GM04504 (cell line): ENCODE data around the gene SCRN2.

Source experiments
- DNase-seq: peaks from one replicate; pipeline ENCODE4 v3.0.0-alpha.2; 2012; ENCODE audit warnings: low read depth

Gene SCRN2

DNA sequence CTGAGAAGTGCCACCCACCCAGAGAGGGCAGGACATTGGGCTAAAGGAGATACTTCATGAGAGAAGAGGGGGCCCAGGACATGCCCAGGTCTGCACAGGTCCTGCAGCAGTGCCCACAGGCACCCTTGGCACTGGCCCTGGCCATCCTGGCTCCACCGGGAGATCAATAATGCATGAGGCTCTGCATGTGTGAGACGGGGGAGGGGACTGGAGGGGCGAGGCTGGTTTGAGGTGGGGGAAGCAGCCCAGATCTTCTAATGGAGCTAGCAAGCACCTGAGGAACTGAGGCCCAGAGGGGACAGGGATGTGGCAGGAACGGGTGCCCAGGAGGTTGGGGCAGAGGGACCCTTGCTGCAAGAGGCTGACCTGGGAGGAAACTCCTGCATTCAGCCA, 20.0 kb downstream of the SCRN2 start:
- DNase-seq = no peak

DNA sequence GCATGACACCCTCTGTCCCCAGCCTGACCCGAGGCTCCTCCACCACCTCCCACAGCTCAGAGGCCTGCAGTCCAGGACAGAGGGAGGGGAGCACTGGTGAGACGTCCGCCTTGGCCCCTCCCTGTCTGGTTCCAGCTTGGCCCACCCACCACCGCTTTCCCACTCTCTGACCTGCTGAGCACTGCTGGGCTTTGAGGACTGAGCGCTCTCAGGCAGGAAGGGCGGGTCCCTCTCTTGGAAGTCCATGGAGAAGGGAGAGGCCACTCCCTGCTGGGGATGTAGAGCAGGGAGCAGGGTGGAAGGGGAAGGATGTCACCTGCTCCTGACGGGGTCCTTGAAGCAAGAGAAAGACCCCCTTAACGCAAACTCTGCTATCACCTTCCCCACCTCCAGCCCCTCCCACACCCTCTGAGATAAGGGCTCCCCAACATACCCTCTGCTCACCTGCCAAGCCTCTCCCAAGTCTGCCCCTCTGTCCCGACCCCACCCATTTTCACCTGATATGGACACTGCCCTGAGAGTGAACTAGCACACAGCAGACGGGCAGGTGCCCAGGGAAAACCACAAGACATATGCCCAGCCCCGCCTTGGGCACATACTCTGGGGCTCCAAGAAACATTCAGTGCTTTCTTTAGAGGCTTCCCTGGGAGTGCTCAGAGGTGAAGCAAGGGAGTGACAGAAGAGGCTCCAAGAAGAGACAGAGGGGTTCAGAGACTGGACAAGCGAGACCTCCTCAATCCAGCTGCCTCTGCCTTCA, 20.9 kb downstream of the SCRN2 start:
- no peak for DNase-seq

DNA sequence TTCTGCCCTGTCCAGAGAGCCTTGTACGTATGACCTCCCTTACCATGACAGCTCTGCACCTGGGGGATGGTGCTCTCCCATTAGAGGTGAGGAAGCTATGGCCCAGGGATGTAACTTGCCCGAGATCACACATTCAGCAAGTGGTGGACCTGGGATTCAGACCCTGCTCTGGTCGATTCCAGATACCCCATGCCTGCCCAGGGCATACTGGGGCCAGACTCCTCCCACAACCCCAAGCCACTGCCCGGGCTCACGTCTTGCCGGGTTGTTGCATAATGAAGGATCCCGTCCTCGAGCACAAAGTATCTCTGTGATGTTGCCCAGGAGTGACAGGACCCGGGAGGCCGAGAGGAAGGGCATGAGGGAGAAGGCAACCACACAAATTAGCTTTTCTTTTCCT, 21.6 kb downstream of the SCRN2 start:
- DNase-seq = no peak

DNA sequence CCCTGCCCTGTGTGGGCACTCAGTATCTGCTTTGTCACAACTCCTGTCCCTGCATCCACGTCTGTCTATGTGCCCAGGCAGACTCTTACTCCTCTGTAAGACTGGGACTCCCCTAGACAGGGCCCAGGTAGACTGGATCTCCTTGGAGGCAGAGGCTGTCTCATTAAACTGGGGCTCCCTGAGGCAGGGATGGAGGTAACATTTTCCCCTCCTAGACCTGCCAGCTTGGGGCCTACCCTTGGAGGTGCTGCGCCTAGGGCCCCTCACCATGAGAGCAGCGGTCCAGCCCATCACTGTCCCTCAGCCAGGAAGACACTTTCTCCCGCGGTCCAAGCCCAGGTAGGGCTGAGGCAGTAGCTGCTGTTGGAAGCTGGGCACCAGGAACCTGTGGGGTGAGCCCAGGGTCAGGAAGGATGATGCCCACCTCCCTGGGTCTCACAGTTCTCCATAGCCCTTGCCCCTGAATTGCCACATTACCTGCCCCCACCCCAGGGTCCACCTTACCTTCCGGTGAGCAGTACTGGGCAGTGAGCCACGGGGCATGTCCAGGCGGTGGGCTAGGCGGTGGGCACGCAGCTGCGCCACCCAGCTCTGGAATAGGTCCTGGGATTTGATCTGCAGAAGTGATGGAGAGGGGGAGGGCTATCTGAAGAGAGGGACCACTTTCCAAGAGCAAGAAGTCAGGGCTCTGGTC, 22.9 kb downstream of the SCRN2 start:
- DNase-seq = no peak

DNA sequence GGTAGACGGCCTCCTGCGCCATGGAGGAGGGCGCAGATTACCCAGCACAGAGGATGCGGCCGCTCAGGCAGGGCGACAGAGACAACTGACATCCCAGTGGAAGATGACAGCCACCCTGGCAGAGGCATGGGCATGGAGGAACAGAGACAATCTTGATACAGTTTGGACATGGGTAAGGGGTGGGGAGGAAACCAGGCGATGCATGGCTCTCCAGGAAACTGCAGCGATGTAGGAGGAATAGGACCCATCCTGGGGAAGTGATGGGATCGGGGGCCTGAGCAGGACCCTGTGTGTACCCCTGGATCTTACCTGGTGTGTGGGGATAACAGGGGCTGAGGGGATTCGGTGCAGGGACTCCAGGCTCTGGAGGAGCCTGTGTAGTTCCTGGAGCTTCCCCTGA, 24.1 kb downstream of the SCRN2 start:
- no peak for DNase-seq

DNA sequence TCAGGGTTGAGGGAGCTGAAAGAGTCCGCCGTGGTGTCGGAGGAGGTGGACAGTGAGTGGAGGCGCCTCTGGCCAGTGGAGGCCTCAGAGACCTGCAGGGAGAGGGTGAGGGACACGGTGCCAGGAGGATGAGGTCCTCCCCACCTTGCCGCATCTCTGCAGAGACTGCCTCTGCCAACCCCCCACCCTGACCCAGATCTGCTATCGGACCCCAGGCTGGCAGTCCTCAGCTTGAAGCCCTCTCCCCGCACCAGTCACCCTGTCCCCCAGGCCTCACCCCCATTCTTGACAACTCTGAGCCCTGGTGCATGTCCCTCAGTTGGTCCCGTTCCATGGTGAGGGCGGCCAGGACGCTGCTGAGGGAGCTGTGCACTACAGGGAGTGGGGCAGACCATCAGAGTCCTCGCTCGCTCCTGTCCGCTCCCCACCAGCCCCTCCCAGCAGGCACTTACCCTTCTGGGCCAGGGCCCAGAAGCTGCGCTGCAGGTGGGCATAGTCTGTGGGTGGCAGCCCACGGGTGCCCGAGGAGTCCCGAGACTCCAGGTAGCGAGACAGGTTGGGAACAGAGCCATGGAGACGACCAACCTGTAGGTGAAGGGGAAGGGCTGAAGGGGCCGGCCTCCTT, 24.9 kb downstream of the SCRN2 start:
- DNase-seq = no peak

DNA sequence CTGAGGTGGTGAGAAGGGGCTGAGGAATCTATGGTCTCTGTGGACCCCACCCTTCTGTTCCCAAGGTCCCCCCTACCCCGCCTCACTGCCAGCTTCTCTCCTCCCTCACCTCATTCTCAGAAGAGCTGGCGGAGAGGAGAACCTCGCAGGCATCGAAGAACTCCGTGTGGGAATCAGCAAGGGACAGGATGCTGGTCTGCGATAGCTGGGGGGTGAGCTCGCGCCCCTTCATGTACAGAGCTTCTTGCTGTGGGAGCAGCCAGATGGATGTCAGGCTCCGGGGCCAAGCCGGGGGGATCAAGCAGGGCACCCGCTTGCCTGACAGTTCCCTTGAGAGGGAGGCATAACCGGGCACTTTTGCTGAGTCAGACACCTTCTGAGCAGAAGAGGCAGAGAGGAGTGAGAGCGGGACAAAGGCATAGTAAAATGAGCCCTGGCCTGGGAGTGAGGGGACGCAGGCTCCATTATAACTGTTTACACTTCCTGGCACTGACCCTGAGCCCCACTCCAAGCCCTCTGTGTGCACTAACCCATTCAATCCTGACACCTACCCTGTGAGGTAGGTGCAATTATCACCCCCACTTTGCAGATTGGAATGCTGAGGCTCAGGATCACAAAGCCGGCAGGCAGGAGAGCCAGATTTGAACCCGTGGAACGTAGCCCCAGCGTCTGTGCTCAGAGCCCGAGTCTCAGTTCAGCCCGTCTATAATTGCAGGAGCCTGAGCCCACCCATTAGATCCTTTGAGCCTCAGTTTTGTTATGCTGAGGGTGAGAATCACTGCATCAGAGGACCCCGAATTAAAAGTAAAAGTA, 25.8 kb downstream of the SCRN2 start:
- DNase-seq = no peak

DNA sequence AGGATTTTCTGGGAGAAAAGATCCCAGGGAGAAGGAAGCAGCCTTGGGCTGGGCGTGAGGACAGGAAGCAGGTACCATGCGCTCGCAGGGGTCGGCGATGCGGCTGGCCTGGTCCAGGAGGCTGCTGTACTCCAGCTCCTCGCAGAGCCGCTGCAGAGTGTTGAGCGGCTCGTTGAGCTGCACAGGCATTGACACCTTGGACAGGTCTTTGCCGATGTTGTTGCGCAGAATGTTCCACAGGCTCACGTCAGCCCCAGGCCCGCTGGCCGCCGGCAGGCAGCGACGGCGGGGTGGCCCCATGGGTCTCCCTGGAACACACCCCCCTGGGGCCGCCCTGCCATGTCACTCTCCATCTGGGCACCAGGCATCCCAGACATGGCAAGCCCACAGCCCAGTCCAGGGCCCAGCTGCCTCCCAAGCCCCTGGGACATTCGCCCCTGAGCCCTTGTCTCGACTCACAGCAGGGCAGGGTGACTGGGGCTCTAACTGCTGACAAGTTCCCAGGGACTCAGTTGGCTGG, 27.5 kb downstream of the SCRN2 start:
- DNase-seq = no peak

DNA sequence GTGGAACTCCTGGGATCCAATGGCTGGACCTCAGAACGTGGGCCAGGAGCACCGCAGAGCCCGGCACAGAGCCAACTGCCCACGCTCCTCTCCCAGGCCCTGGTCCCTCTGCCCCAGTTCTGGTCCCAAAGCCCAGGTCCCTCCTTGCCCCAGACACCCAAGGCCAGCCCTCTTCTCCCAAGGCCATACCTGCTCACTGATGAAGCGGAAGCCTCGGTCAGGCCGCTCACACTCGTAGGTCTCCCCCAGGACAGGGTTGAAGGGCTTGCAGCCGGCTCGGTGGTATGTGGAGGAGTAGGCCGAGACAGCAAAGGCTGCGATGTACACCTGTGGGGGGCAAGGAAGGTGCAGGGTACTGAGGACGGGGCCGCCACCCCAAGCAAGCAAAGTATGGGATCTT, 28.0 kb downstream of the SCRN2 start:
- no peak for DNase-seq

DNA sequence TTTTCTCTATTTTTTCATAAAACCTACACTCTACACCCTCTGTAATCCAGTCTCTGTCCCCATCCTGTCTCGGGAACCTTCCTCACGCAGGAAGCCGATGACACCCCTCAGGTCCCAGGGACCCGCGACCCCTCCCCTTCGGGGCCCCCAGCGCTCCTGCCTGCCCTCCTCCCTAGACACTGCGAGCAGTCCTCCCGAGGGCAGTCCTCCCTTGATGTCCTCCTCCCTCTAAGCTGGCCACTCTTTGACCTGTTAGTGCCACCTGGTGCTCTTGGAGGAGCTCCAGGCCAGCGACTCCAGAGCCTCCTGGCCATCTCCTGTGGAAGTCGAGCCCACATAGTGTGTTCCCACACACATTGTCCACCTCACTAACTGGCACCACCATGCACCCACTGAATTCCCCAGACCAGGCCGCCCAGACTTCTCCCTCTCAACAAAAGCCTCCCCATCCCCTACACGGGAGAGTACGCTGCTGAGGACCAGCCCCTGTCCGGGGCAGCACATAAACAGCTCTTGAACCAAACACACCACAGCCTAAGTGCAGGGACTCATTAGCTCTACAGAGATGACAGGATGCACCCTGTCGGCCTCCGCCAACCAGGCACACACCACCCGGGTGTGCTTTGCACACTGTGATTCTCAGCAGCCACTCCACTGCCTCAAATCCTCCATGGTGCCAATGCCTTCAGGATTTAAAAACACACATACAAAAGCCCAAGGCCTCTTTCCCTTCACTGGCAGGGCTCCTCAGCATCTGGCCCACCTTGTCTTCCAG, 28.7 kb downstream of the SCRN2 start:
- DNase-seq = no peak

DNA sequence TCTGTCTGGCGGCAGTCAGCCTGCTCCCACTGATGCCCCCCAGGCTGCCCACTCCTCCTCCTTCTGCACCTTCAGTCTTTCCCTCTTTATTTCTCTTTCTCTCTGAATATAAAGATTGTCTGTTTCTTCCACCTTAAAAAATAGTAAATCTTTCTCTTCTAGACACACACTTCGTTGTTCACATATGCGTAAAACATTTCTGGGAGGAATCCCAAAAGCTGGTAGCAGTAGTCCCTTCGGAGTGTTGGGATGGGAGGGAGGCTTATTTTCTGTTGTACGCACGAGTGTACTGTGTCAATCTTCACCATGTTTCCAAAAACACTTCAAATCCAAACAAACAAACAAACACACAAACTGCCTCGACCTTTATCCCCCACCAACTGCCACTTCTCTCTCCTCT, 29.4 kb downstream of the SCRN2 start:
- DNase-seq = no peak

DNA sequence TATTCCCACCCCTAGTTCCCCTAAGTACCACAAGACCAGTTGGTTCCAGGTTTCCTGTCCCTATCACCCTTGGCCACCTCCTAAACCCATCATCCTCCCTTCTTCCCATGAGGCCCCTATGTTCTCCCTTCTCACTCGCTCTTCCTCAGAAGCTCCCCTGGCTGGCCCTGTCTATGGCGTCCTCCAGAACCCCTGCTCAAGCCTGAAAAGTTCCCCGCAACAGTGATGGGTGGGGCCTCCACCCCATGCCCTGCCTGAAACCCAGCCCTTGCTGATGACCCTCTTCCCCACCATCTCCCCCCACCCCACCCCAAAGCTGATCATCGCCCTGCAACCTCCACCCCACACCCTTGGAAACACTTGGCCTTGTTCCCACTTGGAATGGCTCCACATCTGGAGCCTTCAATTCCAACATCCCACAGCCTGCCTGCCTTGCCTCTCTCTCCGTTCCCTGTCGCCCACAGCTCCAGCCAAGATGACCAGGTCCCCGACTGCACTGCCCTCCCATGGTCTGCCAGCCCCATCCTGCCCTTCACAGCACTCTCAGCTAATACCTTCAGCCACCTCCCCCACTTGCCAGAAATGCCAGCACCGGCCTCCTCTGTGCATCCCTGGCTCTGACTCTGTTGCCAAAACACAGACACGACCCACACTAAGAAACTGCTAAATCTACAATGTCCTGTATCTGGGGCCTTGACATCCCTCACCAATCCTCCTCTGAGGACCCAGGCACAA, 30.0 kb downstream of the SCRN2 start:
- DNase-seq = no peak

DNA sequence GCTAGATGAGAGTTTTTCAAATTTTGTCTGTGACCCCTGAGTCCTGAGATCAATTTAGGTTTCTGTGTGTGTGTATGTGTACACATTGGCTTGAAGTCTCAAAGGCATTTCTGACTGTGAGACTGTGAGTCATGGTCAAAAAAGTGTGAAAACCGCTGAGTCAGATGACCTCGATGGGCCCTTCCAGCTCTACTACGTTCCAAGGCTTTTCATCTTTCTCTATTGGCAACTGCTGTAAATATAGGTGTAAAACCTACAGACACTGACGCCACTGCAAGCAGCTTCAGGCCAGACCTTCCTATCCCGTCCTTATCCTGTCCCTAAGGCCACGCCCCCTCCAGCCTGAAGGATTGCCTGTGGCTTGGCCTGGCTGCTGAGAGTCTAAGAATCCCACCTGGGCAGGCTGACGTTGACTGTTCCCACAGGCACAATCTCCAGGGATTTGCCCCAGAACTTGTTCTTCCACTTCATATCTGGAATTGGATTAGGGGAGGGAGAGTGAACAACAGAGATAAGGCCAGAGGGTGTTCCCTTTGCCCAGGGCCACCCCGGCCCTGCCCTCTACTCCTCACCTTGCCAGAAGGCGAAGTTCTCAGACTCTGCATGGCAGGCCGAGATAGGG, 30.8 kb downstream of the SCRN2 start:
- peak; percentile 76 for DNase-seq

DNA sequence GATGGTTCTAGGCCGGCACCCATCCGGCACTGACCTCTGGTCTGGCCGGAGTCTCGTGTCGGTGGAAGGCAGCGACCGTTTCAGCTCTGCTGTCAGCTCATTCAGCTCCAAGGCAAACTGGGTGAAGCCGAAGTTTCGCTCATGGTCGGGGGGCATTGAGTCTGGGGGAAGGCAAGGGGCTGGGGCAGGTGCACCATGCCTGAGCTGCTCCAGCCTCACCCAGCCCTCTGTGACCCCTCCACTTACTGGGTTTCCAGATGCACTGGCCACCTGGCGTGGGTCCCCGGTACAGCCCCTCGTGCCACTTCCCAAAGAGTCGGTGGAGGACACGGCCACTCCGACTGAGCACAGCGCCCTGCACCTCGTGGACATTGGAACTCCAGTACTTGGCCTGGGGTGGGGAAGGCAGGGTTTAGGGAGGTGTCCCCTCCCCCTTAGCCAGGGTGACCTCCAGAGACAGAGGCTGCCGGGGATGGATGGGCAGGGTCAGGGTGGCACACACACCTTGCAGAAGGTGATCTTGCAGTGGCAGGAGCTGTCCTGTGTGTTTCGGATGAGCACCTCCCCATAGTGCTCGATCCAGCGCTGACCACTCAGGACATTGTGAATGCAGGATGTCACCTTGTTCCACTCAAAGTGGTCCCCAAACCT, 32.1 kb downstream of the SCRN2 start:
- no peak for DNase-seq

DNA sequence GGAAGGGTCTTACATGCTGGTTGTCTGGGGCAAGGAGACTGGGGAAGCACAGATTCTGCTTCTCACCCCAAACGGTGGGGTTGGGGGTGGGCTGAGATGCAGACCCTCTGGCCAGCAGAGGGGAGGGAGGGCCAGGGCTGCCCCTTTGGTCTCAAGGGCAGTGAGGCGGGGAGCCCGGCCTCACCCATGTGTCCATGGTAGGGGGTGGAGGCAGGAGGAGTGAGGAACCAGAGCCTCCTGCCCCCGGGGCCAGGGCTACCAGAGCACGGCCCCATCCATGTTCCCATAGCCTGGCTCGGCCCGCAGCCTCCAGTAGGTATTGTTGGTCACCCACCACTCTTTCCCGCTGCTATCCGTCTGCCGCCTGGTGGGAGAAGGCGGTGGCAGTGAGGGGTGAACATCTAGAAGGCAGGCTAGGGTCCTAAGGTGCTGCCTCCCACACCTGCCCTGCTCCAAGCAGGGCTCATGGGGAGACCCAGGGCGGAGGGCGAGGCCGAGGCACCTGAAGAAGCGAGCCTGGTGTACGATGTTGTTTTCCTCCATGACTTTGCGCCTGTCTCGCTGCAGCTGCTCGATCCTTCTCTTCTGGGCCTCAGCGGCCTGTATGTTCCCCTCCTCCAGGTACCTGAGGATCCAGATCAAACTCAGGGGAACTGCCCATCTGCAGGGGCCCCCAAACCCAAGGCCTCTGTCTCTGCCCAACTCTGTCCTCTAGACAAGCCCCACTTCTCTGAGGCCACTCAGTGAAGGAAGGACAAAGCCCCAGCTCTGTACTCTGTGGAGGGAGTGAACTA, 32.8 kb downstream of the SCRN2 start:
- DNase-seq = no peak

DNA sequence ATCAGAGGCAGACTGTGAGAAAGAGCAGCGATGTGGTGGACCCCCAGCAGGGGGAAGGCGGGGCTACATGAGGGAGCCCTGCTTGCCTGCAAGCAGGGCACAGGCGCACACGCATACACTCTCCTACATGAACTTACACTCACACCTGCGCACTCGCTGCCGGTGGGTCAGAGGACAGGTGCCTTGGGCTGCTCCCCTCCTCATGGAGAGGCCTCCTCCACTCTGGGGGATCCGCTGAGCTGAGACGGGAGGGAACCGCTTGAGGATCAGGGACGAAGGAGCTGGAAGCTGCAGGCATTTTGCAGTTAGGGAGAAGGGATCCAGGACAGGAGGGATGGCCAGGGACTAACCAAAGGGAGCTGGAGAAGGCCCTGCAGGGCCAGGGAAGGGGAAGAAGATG, 33.7 kb downstream of the SCRN2 start:
- no peak for DNase-seq

DNA sequence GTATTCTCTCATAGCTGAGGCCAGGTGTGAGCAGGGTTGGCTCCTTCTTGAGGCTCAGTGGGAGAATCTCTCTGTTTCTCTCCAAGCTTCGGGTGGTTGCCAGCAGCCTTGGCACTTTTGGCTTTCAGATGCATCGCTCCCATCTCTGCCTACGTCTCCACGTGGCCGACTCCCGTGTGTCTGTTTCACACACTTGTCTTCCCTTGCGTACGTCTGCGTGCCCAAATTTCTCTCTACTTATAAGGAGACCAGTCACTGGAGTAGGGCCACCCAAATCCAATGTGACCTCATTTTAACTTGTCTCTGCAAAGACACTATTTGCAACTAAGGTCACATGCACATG, 34.2 kb downstream of the SCRN2 start:
- DNase-seq = no peak

DNA sequence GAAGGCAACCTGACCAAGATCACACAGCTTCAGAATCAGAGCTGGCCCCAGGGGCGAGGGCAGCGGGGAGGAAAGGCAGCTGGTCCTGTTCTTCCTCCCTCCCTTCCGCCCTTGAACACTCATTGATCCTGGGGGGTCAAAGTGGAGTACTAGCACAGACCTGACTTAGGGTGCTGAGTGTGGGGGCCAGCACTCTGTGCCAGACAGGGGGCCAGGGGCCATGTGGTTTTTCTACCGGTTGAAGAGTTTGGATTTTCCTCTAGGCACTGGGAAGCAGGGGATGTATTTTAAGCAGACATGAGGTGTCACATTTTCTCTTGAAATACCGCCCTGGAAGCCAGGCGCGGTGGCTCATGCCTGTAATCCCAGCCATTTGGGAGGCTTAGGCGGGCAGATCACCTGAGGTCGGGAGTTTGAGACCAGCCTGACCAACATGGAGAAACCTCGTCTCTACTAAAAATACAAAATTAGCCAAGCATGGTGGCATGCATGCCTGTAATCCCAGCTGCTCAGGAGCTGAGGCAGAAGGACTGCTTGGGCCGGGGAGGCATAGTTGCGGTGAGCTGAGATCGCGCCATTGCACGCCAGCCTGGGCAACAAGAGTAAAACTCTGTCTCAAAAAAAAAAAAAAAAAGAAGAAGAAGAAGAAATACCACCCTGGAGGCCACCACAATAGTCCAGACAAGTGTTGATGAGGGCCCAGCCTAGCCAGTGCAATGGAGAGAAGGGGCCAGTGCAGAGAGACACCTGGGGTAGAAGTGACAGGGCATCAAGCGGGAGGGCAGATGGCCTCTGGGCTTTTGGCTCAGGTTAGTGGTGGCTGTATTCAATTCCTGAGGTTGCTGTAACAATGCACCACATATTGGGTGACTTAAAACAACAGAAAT, 34.8 kb downstream of the SCRN2 start:
- no peak for DNase-seq
